Stimulated activated CD4-positive, alpha-beta T cell treated with anti-CD3 and anti-CD28 coated beads, Interleukin-2, amount 100 ng/mL, for 4 hours (primary cell): ENCODE measurements around the gene CARHSP1.
"Not testable (repeated sequence)": the region's sequence is repeated elsewhere in the genome, so short reads cannot be mapped to it uniquely, and the experiment has no call there.

Experiments used
- DNase-seq: peaks from one replicate; pipeline ENCODE4 v3.0.0-alpha.2; 2020; ENCODE audit warnings: low read depth

CARHSP1 gene

GRCh38 chr16:8872071-8872470, 3.3 kb upstream of the CARHSP1 start:
- no peak for DNase-seq

- not testable (repeated sequence) for DNase-seq
Measured at GRCh38 chr16:8869988-8870241, 1.1 kb upstream of the CARHSP1 start.

- no peak for DNase-seq
Measured at GRCh38 chr16:8869212-8869987, 594 bp upstream of the CARHSP1 start.

GRCh38 chr16:8867932-8868415, 832 bp downstream of the CARHSP1 start:
- DNase-seq = peak; percentile 17

- DNase-seq = no peak
Measured at GRCh38 chr16:8867216-8867931, 1.4 kb downstream of the CARHSP1 start.

GRCh38 chr16:8866884-8867215, 2.0 kb downstream of the CARHSP1 start:
- DNase-seq = no peak

- DNase-seq = no peak
Measured at GRCh38 chr16:8866118-8866883, 2.5 kb downstream of the CARHSP1 start.

GRCh38 chr16:8865145-8865882, 3.5 kb downstream of the CARHSP1 start:
- no peak for DNase-seq

GRCh38 chr16:8864480-8865110, 4.2 kb downstream of the CARHSP1 start:
- no peak for DNase-seq

GRCh38 chr16:8863594-8864424, 5.0 kb downstream of the CARHSP1 start:
- DNase-seq = no peak

GRCh38 chr16:8862309-8863130, 6.3 kb downstream of the CARHSP1 start:
- DNase-seq = no peak

- DNase-seq = no peak
Measured at GRCh38 chr16:8861563-8862308, 7.1 kb downstream of the CARHSP1 start.

GRCh38 chr16:8859913-8860881, 8.6 kb downstream of the CARHSP1 start:
- DNase-seq = no peak

GRCh38 chr16:8858994-8859912, 9.6 kb downstream of the CARHSP1 start:
- no peak for DNase-seq

GRCh38 chr16:8855972-8856371, 12.8 kb downstream of the CARHSP1 start:
- no peak for DNase-seq

GRCh38 chr16:8855051-8855786, 13.6 kb downstream of the CARHSP1 start:
- no peak for DNase-seq
